H9 (cell line): ENCODE results near the gene RSPO3. TPM values are rescaled to one million over a fixed set of nuclear protein-coding genes. Genes with fewer than 3 reads are reported as not detected.

Source experiments
- DNase-seq: peaks from one replicate; pipeline ENCODE4 v3.0.0-alpha.2; 2017
- H2AFZ ChIP-seq: one replicate; pipeline ENCODE4 v1.6.1; 2013; ENCODE audit warnings: mild to moderate bottlenecking, low read length, control low read depth, moderate library complexity
- H2AK5ac ChIP-seq: 2 replicates; pipeline ENCODE4 v1.6.1; 2013; ENCODE audit warnings: low read length, control low read depth, mixed read lengths; ENCODE audit not compliant: insufficient read length
- H2BK120ac ChIP-seq: one replicate; pipeline ENCODE4 v1.6.1; 2013; ENCODE audit warnings: low read depth, mild to moderate bottlenecking, low read length, control low read depth, inconsistent platforms; ENCODE audit not compliant: poor library complexity, severe bottlenecking
- H2BK12ac ChIP-seq: 2 replicates; pipeline ENCODE4 v1.6.1; 2013; ENCODE audit warnings: low read length, control low read depth, mixed read lengths, low read depth; ENCODE audit not compliant: insufficient read length
- H2BK15ac ChIP-seq: 2 replicates; pipeline ENCODE4 v1.6.1; 2013; ENCODE audit warnings: low read depth, low read length, control low read depth
- H2BK20ac ChIP-seq: one replicate; pipeline ENCODE4 v1.6.1; 2013; ENCODE audit warnings: low read depth, mild to moderate bottlenecking, low read length, control low read depth, inconsistent platforms; ENCODE audit not compliant: poor library complexity, severe bottlenecking
- H2BK5ac ChIP-seq: 2 replicates; pipeline ENCODE4 v1.6.1; 2013; ENCODE audit warnings: low read length, control low read depth, mixed read lengths; ENCODE audit not compliant: insufficient read length
- H3K14ac ChIP-seq: 2 replicates; pipeline ENCODE4 v1.6.1; 2013; ENCODE audit warnings: low read length, control low read depth; ENCODE audit not compliant: insufficient read depth
- H3K18ac ChIP-seq: 2 replicates; pipeline ENCODE4 v1.6.1; 2013; ENCODE audit warnings: low read depth, mild to moderate bottlenecking, mixed read lengths, low read length, control low read depth; ENCODE audit not compliant: insufficient read length
- H3K23ac ChIP-seq: 2 replicates; pipeline ENCODE4 v1.6.1; 2013; ENCODE audit warnings: low read length, control low read depth, mixed read lengths, low read depth; ENCODE audit not compliant: insufficient read length
- H3K23me2 ChIP-seq: 2 replicates; pipeline ENCODE4 v1.6.1; 2013; ENCODE audit warnings: low read depth, mild to moderate bottlenecking, mixed read lengths, low read length, control low read depth; ENCODE audit not compliant: insufficient read length, poor library complexity, severe bottlenecking
- H3K27ac ChIP-seq: 2 replicates; pipeline ENCODE4 v1.5.1; 2013; ENCODE audit warnings: low read length, control low read depth, mixed read lengths, low read depth; ENCODE audit not compliant: insufficient read length
- H3K27me3 ChIP-seq: 2 replicates; pipeline ENCODE4 v1.6.1; 2013; ENCODE audit warnings: low read length, control low read depth, inconsistent platforms; ENCODE audit not compliant: insufficient read depth
- H3K4ac ChIP-seq: 2 replicates; pipeline ENCODE4 v1.6.1; 2013; ENCODE audit warnings: low read depth, mild to moderate bottlenecking, control low read depth, inconsistent platforms, low read length, moderate library complexity
- H3K4me1 ChIP-seq: 2 replicates; pipeline ENCODE4 v1.6.1; 2013; ENCODE audit warnings: low read length, control low read depth, inconsistent platforms; ENCODE audit not compliant: insufficient read depth
- H3K4me2 ChIP-seq: 2 replicates; pipeline ENCODE4 v1.6.1; 2013; ENCODE audit warnings: low read length, control low read depth, mixed read lengths; ENCODE audit not compliant: insufficient read length, insufficient read depth
- H3K56ac ChIP-seq: 2 replicates; pipeline ENCODE4 v1.6.1; 2013; ENCODE audit warnings: low read depth, mild to moderate bottlenecking, mixed read lengths, low read length, control low read depth; ENCODE audit not compliant: insufficient read length
- H3K79me1 ChIP-seq: 2 replicates; pipeline ENCODE4 v1.6.1; 2013; ENCODE audit warnings: low read depth, mild to moderate bottlenecking, moderate library complexity, low read length, control low read depth, inconsistent platforms; ENCODE audit not compliant: insufficient read depth, poor library complexity, severe bottlenecking
- H3K79me2 ChIP-seq: 2 replicates; pipeline ENCODE4 v1.6.1; 2013; ENCODE audit warnings: low read length, control low read depth, inconsistent platforms; ENCODE audit not compliant: insufficient read depth
- H3K9ac ChIP-seq: 2 replicates; pipeline ENCODE4 v1.6.1; 2013; ENCODE audit warnings: low read length, control low read depth, mixed read lengths; ENCODE audit not compliant: insufficient read length; ENCODE audit errors: extremely low read depth
- H3K9me3 ChIP-seq: one replicate; pipeline ENCODE4 v1.6.1; 2013; ENCODE audit warnings: low read depth, low read length, inconsistent platforms; ENCODE audit not compliant: control insufficient read depth
- H3T11ph ChIP-seq: one replicate; pipeline ENCODE4 v1.6.1; 2013; ENCODE audit warnings: mild to moderate bottlenecking, low read length, control low read depth, inconsistent platforms
- H4K20me1 ChIP-seq: one replicate; pipeline ENCODE4 v1.6.1; 2013; ENCODE audit not compliant: control insufficient read depth, insufficient read length, insufficient read depth
- H4K5ac ChIP-seq: 2 replicates; pipeline ENCODE4 v1.6.1; 2013; ENCODE audit warnings: low read depth, mild to moderate bottlenecking, mixed read lengths, low read length, control low read depth; ENCODE audit not compliant: insufficient read length
- H4K8ac ChIP-seq: replicated peaks from 2 replicates; pipeline ENCODE4 v1.6.1; 2013; ENCODE audit warnings: low read length, control low read depth, mixed read lengths, low read depth; ENCODE audit not compliant: insufficient read length
- H4K91ac ChIP-seq: 2 replicates; pipeline ENCODE4 v1.6.1; 2013; ENCODE audit warnings: low read depth, mild to moderate bottlenecking, moderate library complexity, mixed read lengths, low read length, control low read depth; ENCODE audit not compliant: insufficient read length
- H3K27ac Mint-ChIP-seq, 3 experiments: 2 replicates in 2 of 3; 3 replicates in 1 of 3; pipeline ENCODE4 v1.8.0; 2020 to 2021; ENCODE audit warnings: mixed read lengths in 3 of 3, mild to moderate bottlenecking in 1 of 3, moderate library complexity in 1 of 3
- H3K27me3 Mint-ChIP-seq: 2 replicates; pipeline ENCODE4 v1.8.0; 2021; ENCODE audit warnings: low read depth, mild to moderate bottlenecking, moderate library complexity, mixed read lengths
- H3K36me3 Mint-ChIP-seq, 3 experiments: 2 replicates in 2 of 3; 3 replicates in 1 of 3; pipeline ENCODE4 v1.8.0; 2020 to 2021; ENCODE audit warnings: low read depth in 3 of 3, mixed read lengths in 3 of 3; ENCODE audit not compliant: insufficient read depth in 1 of 3
- H3K4me1 Mint-ChIP-seq, 2 experiments: 2 replicates each; pipeline ENCODE4 v1.8.0; 2020; ENCODE audit warnings: mixed read lengths in 2 of 2
- H3K4me3 Mint-ChIP-seq, 2 experiments: 2 replicates in 1 of 2; 3 replicates in 1 of 2; pipeline ENCODE4 v1.8.0; 2020 to 2021; ENCODE audit warnings: mild to moderate bottlenecking in 2 of 2, mixed read lengths in 2 of 2, moderate library complexity in 1 of 2
- H3K9me3 Mint-ChIP-seq, 2 experiments: 2 replicates in 1 of 2; 3 replicates in 1 of 2; pipeline ENCODE4 v1.8.0; 2020; ENCODE audit warnings: mild to moderate bottlenecking in 2 of 2, mixed read lengths in 2 of 2, moderate library complexity in 1 of 2
- CTCF ChIP-seq: fragments of 200-600 bp; sonication (generic); conservative IDR thresholded peaks from 3 replicates; pipeline ENCODE4 v1.8.0; 2021; ENCODE audit warnings: antibody characterized with exemption, mild to moderate bottlenecking
- WGBS: extraction: QIAGEN DNeasy Blood & Tissue Kit; methylation state at CpG from one replicate; pipeline ENCODE4 v1.1.7; 2013; ENCODE audit warnings: missing lambda C conversion rate, low lambda C conversion rate, mixed read lengths; ENCODE audit not compliant: insufficient read length; ENCODE audit errors: extremely low coverage; 5-methylcytosine and 5-hydroxymethylcytosine counted together
- total RNA-seq: library from RNA; stranded (reverse); gene quantifications from 2 replicates; pipeline ENCODE4 v1.2.1, GENCODE V29; 2021

The RSPO3 gene
- total RNA-seq, 1 experiment from 2014 or later, result not detected

GRCh38 chr6:127103482-127103881, 15.0 kb upstream of the RSPO3 start:
- Histone ChIP-seq H3K56ac (no peak overlapping the region), H3K27ac (no peak overlapping the region), H3K4me1 (no peaks in the 10 kb centered on the region), H4K5ac (no peak overlapping the region), H2BK12ac (no peak overlapping the region), H2BK20ac (no peak overlapping the region), H3K79me2 (no peaks in the 10 kb centered on the region), H3K9ac (no peak overlapping the region), H3K4ac (no peak overlapping the region), H2BK120ac (no peak overlapping the region), H2BK5ac (no peak overlapping the region), H4K8ac (no peak overlapping the region), H2AFZ (no peak overlapping the region), H4K20me1 (no peaks in the 10 kb centered on the region), H2BK15ac (no peak overlapping the region), H4K91ac (no peak overlapping the region), H3K27me3 (no peaks in the 10 kb centered on the region), H3K23ac (no peak overlapping the region), H3K14ac (no peak overlapping the region), H3K23me2 (no peaks in the 10 kb centered on the region), H3K18ac (no peak overlapping the region), H2AK5ac (no peak overlapping the region), H3K79me1 (no peaks in the 10 kb centered on the region), H3K9me3 (no peaks in the 10 kb centered on the region), H3T11ph (no peak overlapping the region), H3K4me2 (no peak overlapping the region)
- H3K4me1 Mint-ChIP-seq, result no peaks in the 10 kb centered on the region
- H3K9me3 Mint-ChIP-seq, result no peaks in the 10 kb centered on the region
- TF ChIP-seq CTCF, result no peak
- no peaks in the 10 kb centered on the region for H3K27me3 Mint-ChIP-seq
- WGBS, result no CpG with 5 or more reads among the region's 2 CpGs
- no peak for DNase-seq
- no peak overlapping the region for H3K27ac Mint-ChIP-seq
- H3K36me3 Mint-ChIP-seq, result no peaks in the 10 kb centered on the region
- no peak overlapping the region for H3K4me3 Mint-ChIP-seq
